HG02759 (cell line): ENCODE results near the gene PORCN.

ENCODE experiments used
- ATAC-seq: cut with Tn5 transposase; IDR thresholded peaks from one replicate; pipeline ENCODE4 v1.9.1; 2021; ENCODE audit warnings: mild to moderate bottlenecking, moderate library complexity; ENCODE audit not compliant: unreplicated experiment

The PORCN gene

GRCh38 chrX:48508400-48509244 lies at the start of gene PORCN:
Gene PORCN (plus strand): TSS chrX:48508992. CDS start chrX:48509821, 829 bp downstream.
- peak; percentile 88 for ATAC-seq

GRCh38 chrX:48459483-48459882 lies 49.3 kb upstream of the PORCN start:
- no peak for ATAC-seq

- ATAC-seq, result no peak
Measured at GRCh38 chrX:48460031-48460430, 48.8 kb upstream of the PORCN start.

- no peak for ATAC-seq
Measured at GRCh38 chrX:48460606-48461005, 48.2 kb upstream of the PORCN start.

GRCh38 chrX:48461830-48462229 lies 47.0 kb upstream of the PORCN start:
- no peak for ATAC-seq

- ATAC-seq, result no peak
Measured at GRCh38 chrX:48465336-48465933, 43.4 kb upstream of the PORCN start.

- ATAC-seq, result no peak
Measured at GRCh38 chrX:48466696-48467095, 42.1 kb upstream of the PORCN start.

- ATAC-seq, result no peak
Measured at GRCh38 chrX:48467281-48467761, 41.5 kb upstream of the PORCN start.

GRCh38 chrX:48468247-48468671 lies 40.5 kb upstream of the PORCN start:
- peak; percentile 75 for ATAC-seq

GRCh38 chrX:48468693-48469691 lies 39.8 kb upstream of the PORCN start:
- peak; percentile 46 for ATAC-seq

- ATAC-seq, result no peak
Measured at GRCh38 chrX:48470110-48470832, 38.5 kb upstream of the PORCN start, which contains the start of gene SLC38A5. Gene SLC38A5 (minus strand): TSS chrX:48470260. CDS start chrX:48467924, 2,336 bp downstream.

- ATAC-seq, result no peak
Measured at GRCh38 chrX:48470833-48471118, 38.0 kb upstream of the PORCN start.

- ATAC-seq, result no peak
Measured at GRCh38 chrX:48471504-48471903, 37.3 kb upstream of the PORCN start.

GRCh38 chrX:48472225-48472624 lies 36.6 kb upstream of the PORCN start:
- ATAC-seq, result no peak

GRCh38 chrX:48472851-48473703 lies 35.7 kb upstream of the PORCN start:
- ATAC-seq, result no peak

GRCh38 chrX:48473704-48473990 lies 35.1 kb upstream of the PORCN start:
- no peak for ATAC-seq

GRCh38 chrX:48474127-48474526 lies 34.7 kb upstream of the PORCN start:
- ATAC-seq, result no peak

GRCh38 chrX:48474581-48474980 lies 34.2 kb upstream of the PORCN start:
- no peak for ATAC-seq

GRCh38 chrX:48475296-48475695 lies 33.5 kb upstream of the PORCN start:
- peak; percentile 16 for ATAC-seq
